ENCODE data around the gene TTLL11.

The TTLL11 gene

GRCh38 chr9:122106576-122106975 is 13.5 kb upstream of the TTLL11 start:
- H3K9me3 ChIP-seq (ENCODE audit: control insufficient read depth in 2 of 2, low read length in 2 of 2) = no peaks in the 10 kb centered on the region
- peak overlapping the region; percentile 74 for H3K27ac ChIP-seq (ENCODE audit: low read length)
- no peaks in the 10 kb centered on the region for H3K36me3 ChIP-seq (ENCODE audit: control insufficient read depth in 2 of 2, insufficient read depth in 2 of 2, low read length in 2 of 2)
- peaks cover 19% of the 10 kb centered on the region for H3K4me1 ChIP-seq (ENCODE audit: control insufficient read depth, insufficient read depth, low read length)
- peak overlapping the region in 1 of 2 donors; percentile 36 for H3K9ac ChIP-seq (ENCODE audit: low read length in 2 of 2)
- no peaks in the 10 kb centered on the region for H3K27me3 ChIP-seq (ENCODE audit: control insufficient read depth in 1 of 2, insufficient read depth in 2 of 2, low read length in 2 of 2)
- H3K4me3 ChIP-seq (ENCODE audit: low read length in 2 of 2) = peak overlapping the region; percentile 23 to 49

- H3K36me3 ChIP-seq (ENCODE audit: control insufficient read depth in 2 of 2, insufficient read depth in 2 of 2, low read length in 2 of 2) = no peaks in the 10 kb centered on the region
- peaks cover 22% of the 10 kb centered on the region for H3K4me1 ChIP-seq (ENCODE audit: control insufficient read depth, insufficient read depth, low read length)
- H3K4me3 ChIP-seq (ENCODE audit: low read length in 2 of 2) = no peak overlapping the region
- no peak overlapping the region for H3K27ac ChIP-seq (ENCODE audit: low read length)
- H3K9ac ChIP-seq (ENCODE audit: low read length in 2 of 2) = no peak overlapping the region
- H3K27me3 ChIP-seq (ENCODE audit: control insufficient read depth in 1 of 2, insufficient read depth in 2 of 2, low read length in 2 of 2) = no peaks in the 10 kb centered on the region
- H3K9me3 ChIP-seq (ENCODE audit: control insufficient read depth in 2 of 2, low read length in 2 of 2) = no peaks in the 10 kb centered on the region
Measured at GRCh38 chr9:122103985-122104384, 10.9 kb upstream of the TTLL11 start.

GRCh38 chr9:122102156-122102555 is 9.0 kb upstream of the TTLL11 start:
- no peak overlapping the region for H3K9ac ChIP-seq (ENCODE audit: low read length in 2 of 2)

GRCh38 chr9:122100756-122101155 is 7.6 kb upstream of the TTLL11 start:
- Histone ChIP-seq H3K4me3 (ENCODE audit: low read length in 2 of 2) (no peak overlapping the region), H3K9me3 (ENCODE audit: control insufficient read depth in 2 of 2, low read length in 2 of 2) (no peaks in the 10 kb centered on the region), H3K27ac (ENCODE audit: low read length) (no peak overlapping the region), H3K36me3 (ENCODE audit: control insufficient read depth in 2 of 2, insufficient read depth in 2 of 2, low read length in 2 of 2) (no peaks in the 10 kb centered on the region), H3K9ac (ENCODE audit: low read length in 2 of 2) (no peak overlapping the region), H3K27me3 (ENCODE audit: control insufficient read depth in 1 of 2, insufficient read depth in 2 of 2, low read length in 2 of 2) (no peaks in the 10 kb centered on the region), H3K4me1 (ENCODE audit: control insufficient read depth, insufficient read depth, low read length) (peaks cover 5% of the 10 kb centered on the region)

More at GRCh38 chr9:122102156-122102555, 9.0 kb upstream of the TTLL11 start:
- H3K4me3 ChIP-seq (ENCODE audit: low read length in 2 of 2) = no peak overlapping the region
- H3K27me3 ChIP-seq (ENCODE audit: control insufficient read depth in 1 of 2, insufficient read depth in 2 of 2, low read length in 2 of 2) = no peaks in the 10 kb centered on the region
- peaks cover 11% of the 10 kb centered on the region for H3K4me1 ChIP-seq (ENCODE audit: control insufficient read depth, insufficient read depth, low read length)
- H3K36me3 ChIP-seq (ENCODE audit: control insufficient read depth in 2 of 2, insufficient read depth in 2 of 2, low read length in 2 of 2) = no peaks in the 10 kb centered on the region
- H3K27ac ChIP-seq (ENCODE audit: low read length) = no peak overlapping the region
- no peaks in the 10 kb centered on the region for H3K9me3 ChIP-seq (ENCODE audit: control insufficient read depth in 2 of 2, low read length in 2 of 2)

GRCh38 chr9:122099271-122099869 is 6.3 kb upstream of the TTLL11 start:
- Histone ChIP-seq H3K9ac (ENCODE audit: low read length in 2 of 2) (peak overlapping the region in 1 of 2 donors; percentile 19), H3K4me3 (ENCODE audit: low read length in 2 of 2) (peak overlapping the region in 1 of 2 donors; percentile 29), H3K27me3 (ENCODE audit: control insufficient read depth in 1 of 2, insufficient read depth in 2 of 2, low read length in 2 of 2) (no peaks in the 10 kb centered on the region), H3K9me3 (ENCODE audit: control insufficient read depth in 2 of 2, low read length in 2 of 2) (no peaks in the 10 kb centered on the region), H3K4me1 (ENCODE audit: control insufficient read depth, insufficient read depth, low read length) (peaks cover 10% of the 10 kb centered on the region), H3K36me3 (ENCODE audit: control insufficient read depth in 2 of 2, insufficient read depth in 2 of 2, low read length in 2 of 2) (no peaks in the 10 kb centered on the region), H3K27ac (ENCODE audit: low read length) (no peak overlapping the region)

- no peak overlapping the region for H3K27ac ChIP-seq (ENCODE audit: low read length)
- no peak overlapping the region for H3K9ac ChIP-seq (ENCODE audit: low read length in 2 of 2)
- no peaks in the 10 kb centered on the region for H3K36me3 ChIP-seq (ENCODE audit: control insufficient read depth in 2 of 2, insufficient read depth in 2 of 2, low read length in 2 of 2)
- no peaks in the 10 kb centered on the region for H3K27me3 ChIP-seq (ENCODE audit: control insufficient read depth in 1 of 2, insufficient read depth in 2 of 2, low read length in 2 of 2)
- H3K4me1 ChIP-seq (ENCODE audit: control insufficient read depth, insufficient read depth, low read length) = peaks cover 14% of the 10 kb centered on the region
- H3K4me3 ChIP-seq (ENCODE audit: low read length in 2 of 2) = no peak overlapping the region
- H3K9me3 ChIP-seq (ENCODE audit: control insufficient read depth in 2 of 2, low read length in 2 of 2) = no peaks in the 10 kb centered on the region
Measured at GRCh38 chr9:122097679-122098315, 4.7 kb upstream of the TTLL11 start.

- Histone ChIP-seq H3K4me3 (ENCODE audit: low read length in 2 of 2) (no peak overlapping the region), H3K27me3 (ENCODE audit: control insufficient read depth in 1 of 2, insufficient read depth in 2 of 2, low read length in 2 of 2) (no peaks in the 10 kb centered on the region), H3K27ac (ENCODE audit: low read length) (no peak overlapping the region), H3K4me1 (ENCODE audit: control insufficient read depth, insufficient read depth, low read length) (peaks cover 21% of the 10 kb centered on the region), H3K36me3 (ENCODE audit: control insufficient read depth in 2 of 2, insufficient read depth in 2 of 2, low read length in 2 of 2) (no peaks in the 10 kb centered on the region), H3K9me3 (ENCODE audit: control insufficient read depth in 2 of 2, low read length in 2 of 2) (no peaks in the 10 kb centered on the region), H3K9ac (ENCODE audit: low read length in 2 of 2) (no peak overlapping the region)
Measured at GRCh38 chr9:122096620-122097415, 3.7 kb upstream of the TTLL11 start.

GRCh38 chr9:122095010-122095767 is 2.1 kb upstream of the TTLL11 start:
- no peaks in the 10 kb centered on the region for H3K9me3 ChIP-seq (ENCODE audit: control insufficient read depth in 2 of 2, low read length in 2 of 2)
- H3K36me3 ChIP-seq (ENCODE audit: control insufficient read depth in 2 of 2, insufficient read depth in 2 of 2, low read length in 2 of 2) = no peaks in the 10 kb centered on the region
- H3K9ac ChIP-seq (ENCODE audit: low read length in 2 of 2) = no peak overlapping the region
- no peaks in the 10 kb centered on the region for H3K27me3 ChIP-seq (ENCODE audit: control insufficient read depth in 1 of 2, insufficient read depth in 2 of 2, low read length in 2 of 2)
- peaks cover 32% of the 10 kb centered on the region for H3K4me1 ChIP-seq (ENCODE audit: control insufficient read depth, insufficient read depth, low read length)
- no peak overlapping the region for H3K27ac ChIP-seq (ENCODE audit: low read length)
- H3K4me3 ChIP-seq (ENCODE audit: low read length in 2 of 2) = no peak overlapping the region

GRCh38 chr9:122091682-122092592 is 1.2 kb downstream of the TTLL11 start:
- peak overlapping the region; percentile 68 to 86 for H3K4me3 ChIP-seq (ENCODE audit: low read length in 2 of 2)
- H3K9ac ChIP-seq (ENCODE audit: low read length in 2 of 2) = peak overlapping the region; percentile 73 to 80
- H3K27ac ChIP-seq (ENCODE audit: low read length) = peak overlapping the region; percentile 64
- H3K9me3 ChIP-seq (ENCODE audit: control insufficient read depth in 2 of 2, low read length in 2 of 2) = no peaks in the 10 kb centered on the region
- H3K27me3 ChIP-seq (ENCODE audit: control insufficient read depth in 1 of 2, insufficient read depth in 2 of 2, low read length in 2 of 2) = no peaks in the 10 kb centered on the region
- peaks cover 49% of the 10 kb centered on the region for H3K4me1 ChIP-seq (ENCODE audit: control insufficient read depth, insufficient read depth, low read length)
- H3K36me3 ChIP-seq (ENCODE audit: control insufficient read depth in 2 of 2, insufficient read depth in 2 of 2, low read length in 2 of 2) = no peaks in the 10 kb centered on the region

- peak overlapping the region; percentile 68 to 86 for H3K4me3 ChIP-seq (ENCODE audit: low read length in 2 of 2)
- no peaks in the 10 kb centered on the region for H3K27me3 ChIP-seq (ENCODE audit: control insufficient read depth in 1 of 2, insufficient read depth in 2 of 2, low read length in 2 of 2)
- H3K9ac ChIP-seq (ENCODE audit: low read length in 2 of 2) = peak overlapping the region; percentile 73 to 80
- peak overlapping the region; percentile 64 for H3K27ac ChIP-seq (ENCODE audit: low read length)
- peaks cover 51% of the 10 kb centered on the region for H3K4me1 ChIP-seq (ENCODE audit: control insufficient read depth, insufficient read depth, low read length)
- no peaks in the 10 kb centered on the region for H3K9me3 ChIP-seq (ENCODE audit: control insufficient read depth in 2 of 2, low read length in 2 of 2)
- no peaks in the 10 kb centered on the region for H3K36me3 ChIP-seq (ENCODE audit: control insufficient read depth in 2 of 2, insufficient read depth in 2 of 2, low read length in 2 of 2)
Measured at GRCh38 chr9:122090981-122091380, 2.1 kb downstream of the TTLL11 start.
